Measurements from ENCODE around the gene MGAT4B.
A peak's percentile ranks its signal among the peaks of the same experiment; 100 is the strongest.

Gene MGAT4B

GRCh38 chr5:179771311-179771895, 35.3 kb downstream of the MGAT4B start:
- DNase-seq (ENCODE audit: low read depth, low spot score): no peak

GRCh38 chr5:179769796-179770195, 36.9 kb downstream of the MGAT4B start:
- no peak for DNase-seq (ENCODE audit: low read depth, low spot score)

GRCh38 chr5:179769271-179769670, 37.4 kb downstream of the MGAT4B start:
- no peak for DNase-seq (ENCODE audit: low read depth, low spot score)

GRCh38 chr5:179768326-179769085, 38.2 kb downstream of the MGAT4B start:
- DNase-seq (ENCODE audit: low read depth, low spot score): peak; percentile 39

GRCh38 chr5:179767496-179768100, 39.1 kb downstream of the MGAT4B start:
- DNase-seq (ENCODE audit: low read depth, low spot score): no peak

- DNase-seq (ENCODE audit: low read depth, low spot score): no peak
These were observed 39.8 kb downstream of the MGAT4B start for GRCh38 chr5:179766726-179767455.

- DNase-seq (ENCODE audit: low read depth, low spot score): peak; percentile 55
These were observed 40.5 kb downstream of the MGAT4B start for GRCh38 chr5:179766021-179766725.

GRCh38 chr5:179765400-179765799, 41.3 kb downstream of the MGAT4B start:
- DNase-seq (ENCODE audit: low read depth, low spot score): peak; percentile 68

- DNase-seq (ENCODE audit: low read depth, low spot score): no peak
These were observed 42.6 kb downstream of the MGAT4B start for GRCh38 chr5:179764056-179764455.

- peak; percentile 62 for DNase-seq (ENCODE audit: low read depth, low spot score)
These were observed 43.3 kb downstream of the MGAT4B start for GRCh38 chr5:179763215-179763945.

- DNase-seq (ENCODE audit: low read depth, low spot score): no peak
These were observed 43.9 kb downstream of the MGAT4B start for GRCh38 chr5:179762781-179763176.

- no peak for DNase-seq (ENCODE audit: low read depth, low spot score)
These were observed 44.4 kb downstream of the MGAT4B start for GRCh38 chr5:179762079-179762780.

- no peak for DNase-seq (ENCODE audit: low read depth, low spot score)
These were observed 46.8 kb downstream of the MGAT4B start for GRCh38 chr5:179759581-179760551.

- DNase-seq (ENCODE audit: low read depth, low spot score): no peak
These were observed 47.7 kb downstream of the MGAT4B start for GRCh38 chr5:179758955-179759354.

GRCh38 chr5:179755022-179755421, 51.6 kb downstream of the MGAT4B start:
- no peak for DNase-seq (ENCODE audit: low read depth, low spot score)

GRCh38 chr5:179753971-179754370, 52.7 kb downstream of the MGAT4B start:
- no peak for DNase-seq (ENCODE audit: low read depth, low spot score)

- no peak for DNase-seq (ENCODE audit: low read depth, low spot score)
These were observed 56.7 kb downstream of the MGAT4B start for GRCh38 chr5:179749857-179750508.

GRCh38 chr5:179747811-179748210, 58.9 kb downstream of the MGAT4B start:
- DNase-seq (ENCODE audit: low read depth, low spot score): no peak
